RCC 7860 (cell line): ENCODE data around the gene NAPA.
A peak's percentile ranks its signal among the peaks of the same experiment; 100 is the strongest.
"Not testable (repeated sequence)": the region's sequence is repeated elsewhere in the genome, so short reads cannot be mapped to it uniquely, and the experiment has no call there.

Experiments
- DNase-seq: peaks from one replicate; pipeline ENCODE4 v3.0.0-alpha.2; 2015; ENCODE audit warnings: low spot score
- FAIRE-seq: peaks from 2 replicates; lab custom pipeline; 2012; peaks lifted over from hg19 to GRCh38; lab: Jason Lieb, UNC

NAPA gene

GRCh38 chr19:47487551-47488515 lies 27.0 kb downstream of the NAPA start:
- DNase-seq (no peak), FAIRE-seq (no peak)

- no peak for DNase-seq
- no peak for FAIRE-seq
Measured at GRCh38 chr19:47486900-47487299, 28.0 kb downstream of the NAPA start.

DNA sequence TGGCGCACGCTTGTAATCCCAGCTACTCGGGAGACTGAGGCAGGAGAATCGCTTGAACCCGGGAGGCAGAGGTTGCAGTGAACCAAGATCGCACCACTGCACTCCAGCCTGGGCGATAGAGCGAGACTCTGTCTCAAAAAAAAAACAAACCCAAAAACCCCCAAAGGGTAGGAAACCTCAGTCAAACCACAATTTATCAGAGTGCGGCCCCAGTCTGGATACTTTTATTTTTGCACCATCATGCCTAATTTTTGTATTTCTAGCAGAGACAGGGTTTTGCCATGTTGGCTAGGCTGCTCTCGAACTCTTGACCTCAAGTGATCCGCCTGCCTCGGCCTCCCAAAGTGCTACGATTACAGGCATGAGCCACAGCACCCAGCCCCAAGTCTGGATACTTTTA lies 28.6 kb downstream of the NAPA start:
- not testable (repeated sequence) for DNase-seq, FAIRE-seq

- DNase-seq (no peak), FAIRE-seq (no peak)
Measured at GRCh38 chr19:47485210-47485609, 29.7 kb downstream of the NAPA start.

DNA sequence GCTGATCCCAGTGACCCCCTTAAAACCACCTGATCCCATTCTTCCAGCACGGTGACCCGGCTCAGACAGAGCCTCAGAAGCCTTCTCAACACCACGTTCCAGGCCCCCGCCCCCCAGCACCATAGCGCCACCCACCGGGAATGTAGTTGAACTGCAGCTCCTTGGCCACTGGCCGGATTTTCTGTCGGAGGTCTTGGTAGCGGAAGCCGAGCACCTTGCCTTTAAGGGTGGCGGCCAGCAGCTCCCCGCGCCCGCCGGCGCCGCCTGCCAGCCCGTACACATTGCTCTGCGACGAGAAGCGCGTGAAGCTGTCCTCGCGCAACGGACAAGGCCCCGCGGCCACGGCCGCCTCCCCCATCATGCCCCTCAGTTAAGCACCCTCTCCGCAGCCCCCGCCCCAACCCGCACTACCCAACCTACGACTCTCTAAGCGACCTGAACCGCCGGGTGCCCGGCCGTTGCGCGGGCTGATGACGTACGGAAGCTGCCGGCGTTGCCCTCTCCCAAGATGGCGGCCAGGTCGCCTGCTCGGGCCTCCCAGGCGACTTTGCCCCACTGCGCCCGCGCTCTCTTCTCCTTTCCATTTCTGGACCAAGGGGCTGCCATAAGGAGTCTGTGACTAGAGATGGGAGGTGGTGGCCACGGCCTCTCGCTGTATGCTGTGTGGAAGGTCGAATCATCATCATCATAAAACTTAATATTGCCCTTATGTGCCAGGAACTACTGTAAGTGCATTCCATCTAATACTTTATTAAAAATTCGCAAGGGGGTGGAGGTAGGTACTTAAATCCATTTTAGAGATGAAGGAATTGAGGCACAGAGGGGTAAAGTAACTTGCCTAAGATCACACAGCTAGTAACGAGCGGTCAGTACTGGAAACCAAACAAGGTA lies 30.8 kb downstream of the NAPA start, which contains the start of gene KPTN:
TSS of gene KPTN (minus strand) at position 420 of the 891 bp plus-strand sequence. CDS start at position 361, 59 bp downstream.
- FAIRE-seq (no peak), DNase-seq (peak; percentile 72)

DNA sequence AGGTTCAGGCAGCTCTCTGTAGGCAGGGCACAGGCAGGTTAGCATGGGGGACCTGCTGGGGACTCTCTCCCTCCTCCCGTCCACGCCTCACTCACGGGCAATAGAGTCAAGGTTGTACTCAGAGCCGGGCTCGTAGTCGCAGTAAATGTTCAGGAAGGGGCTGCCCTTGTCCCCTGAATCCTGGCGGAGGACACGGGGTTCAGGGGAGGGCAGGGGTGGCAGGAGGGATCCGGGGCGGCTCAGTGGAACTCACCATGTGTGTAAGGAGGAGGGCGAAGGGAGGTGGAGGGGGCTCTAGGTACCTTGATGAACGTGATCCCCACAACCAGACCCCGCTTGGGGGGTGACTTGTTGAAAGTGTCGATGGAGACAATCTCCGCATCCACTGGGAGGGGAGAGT lies 31.7 kb downstream of the NAPA start:
- DNase-seq (no peak), FAIRE-seq (no peak)

DNA sequence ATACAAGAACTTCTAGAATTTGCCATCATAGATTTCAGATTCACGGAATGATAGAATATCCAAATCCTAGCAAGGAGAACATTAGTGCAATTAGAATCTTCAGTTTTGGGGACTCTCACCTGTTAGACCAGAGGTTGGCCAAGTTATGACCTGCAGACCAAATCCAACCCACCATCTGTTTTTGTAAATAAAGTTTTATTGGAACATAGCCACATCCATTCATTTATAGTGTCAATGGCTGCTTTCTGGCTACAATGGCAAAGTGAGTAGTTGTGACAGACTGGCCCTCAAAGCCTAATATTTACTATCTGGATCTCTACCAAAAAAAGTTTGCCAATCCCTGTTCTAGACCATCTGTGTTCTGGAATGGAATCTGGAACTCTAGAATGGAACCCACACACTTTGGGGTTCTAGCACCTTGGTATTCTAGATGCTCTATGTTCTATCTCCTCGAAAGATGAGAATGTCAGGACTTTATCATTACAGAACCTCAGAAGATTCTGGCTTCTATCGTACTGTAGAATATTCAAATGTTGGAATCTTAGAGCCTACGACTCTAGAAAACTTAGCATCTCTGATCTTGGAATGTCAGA lies 33.3 kb downstream of the NAPA start:
- DNase-seq = no peak
- no peak for FAIRE-seq

DNA sequence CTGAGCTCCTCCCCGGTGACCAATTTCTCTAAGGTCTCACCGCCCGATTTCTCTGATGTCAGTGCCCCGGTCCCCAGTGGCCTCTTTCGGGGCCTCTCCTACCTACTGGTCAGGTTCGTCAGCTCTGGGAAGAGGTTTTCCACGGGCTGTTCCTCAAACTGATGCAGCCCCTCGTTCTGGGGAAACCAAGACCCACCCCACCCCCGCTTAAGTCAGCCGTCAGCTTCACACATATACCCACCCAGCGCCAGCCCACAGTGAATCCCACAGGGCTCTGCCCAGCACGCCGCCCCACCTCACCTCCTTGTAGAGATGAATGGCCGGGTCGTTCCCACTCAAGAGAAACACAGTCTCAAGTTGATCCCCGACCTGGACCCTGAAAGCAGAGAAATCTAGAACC lies 34.2 kb downstream of the NAPA start:
- FAIRE-seq (no peak), DNase-seq (no peak)

- DNase-seq (no peak), FAIRE-seq (no peak)
Measured at GRCh38 chr19:47479701-47480503, 35.0 kb downstream of the NAPA start.

- no peak for FAIRE-seq
- DNase-seq = no peak
Measured at GRCh38 chr19:47476438-47476972, 38.4 kb downstream of the NAPA start.

DNA sequence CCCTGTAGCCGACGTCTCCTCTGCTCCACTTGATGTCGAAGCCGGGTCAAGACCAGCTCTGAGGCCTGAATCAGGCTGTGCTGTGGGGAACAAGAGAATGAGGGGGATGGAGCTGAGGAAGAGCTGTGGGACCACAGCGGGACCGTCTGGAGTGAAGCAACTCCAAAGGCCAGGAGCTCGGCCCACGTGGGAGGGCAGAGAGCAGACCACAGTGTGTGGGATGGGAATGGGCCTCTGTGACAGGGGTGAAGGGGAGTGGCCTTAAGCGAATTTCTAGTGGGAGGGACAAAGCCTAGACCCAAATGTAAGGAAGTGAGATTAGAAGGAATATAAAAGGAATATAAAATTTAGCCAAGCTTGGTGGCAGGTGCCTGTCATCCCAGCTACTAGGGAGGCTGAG lies 39.4 kb downstream of the NAPA start:
- FAIRE-seq = no peak
- DNase-seq = no peak

GRCh38 chr19:47473336-47473735 lies 41.5 kb downstream of the NAPA start:
- DNase-seq = no peak
- no peak for FAIRE-seq

DNA sequence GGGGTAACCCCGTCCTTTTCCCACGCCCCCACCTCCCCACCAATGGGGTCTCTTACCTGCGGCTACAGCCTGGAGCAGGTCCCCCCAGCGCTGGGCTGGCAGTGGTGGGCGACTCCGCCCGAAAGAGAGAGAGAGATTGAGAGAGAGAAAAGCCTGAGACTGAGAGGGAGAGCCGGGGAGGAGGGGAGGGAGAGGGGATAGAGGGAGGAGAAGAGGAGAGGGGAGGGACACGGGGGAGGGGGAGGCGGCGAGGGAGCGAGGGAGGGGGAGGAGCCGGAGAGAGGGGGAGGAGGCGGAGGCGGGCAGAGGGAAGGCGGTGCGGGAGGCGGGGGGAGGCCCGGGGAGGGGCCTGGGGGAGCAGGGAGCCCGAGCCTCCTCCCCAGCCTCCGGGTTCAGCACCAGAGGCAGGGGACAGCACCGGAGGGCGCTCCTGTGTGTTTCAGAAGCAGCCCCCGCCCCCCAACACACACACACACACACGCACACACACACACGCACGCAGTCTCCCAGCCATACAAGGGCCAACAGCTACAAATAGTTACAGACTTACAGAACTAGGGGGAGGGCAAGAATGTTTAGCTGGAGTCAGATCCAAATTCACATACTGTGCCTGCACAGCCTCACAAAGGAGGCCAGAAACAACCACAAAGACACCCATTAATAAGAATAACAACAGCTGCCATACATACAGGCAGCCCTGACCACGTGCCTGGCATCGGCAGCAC lies 43.0 kb downstream of the NAPA start, which contains the start of gene SLC8A2:
TSS of gene SLC8A2 (minus strand) at position 161 of the 725 bp plus-strand sequence. CDS start 5,490 bp downstream, outside the sequence.
- FAIRE-seq (no peak), DNase-seq (no peak)

DNA sequence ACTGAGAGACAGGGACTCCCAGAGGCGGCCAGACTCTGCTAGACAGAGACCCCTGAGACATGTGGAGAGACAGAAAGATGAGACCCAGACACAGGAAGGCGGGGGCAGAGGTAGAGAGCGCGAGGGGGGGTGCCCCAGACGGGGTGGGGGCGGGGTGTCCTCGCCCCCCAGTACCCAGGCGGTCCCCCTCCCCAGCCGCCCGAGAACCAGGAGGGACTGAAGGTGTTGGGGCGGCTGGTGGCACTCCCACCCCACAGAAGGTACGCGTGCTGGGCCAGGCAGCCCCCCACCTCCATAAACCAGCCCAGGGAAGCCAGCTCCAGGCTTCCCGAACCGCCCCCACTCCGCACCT lies 43.5 kb downstream of the NAPA start:
- no peak for FAIRE-seq

DNA sequence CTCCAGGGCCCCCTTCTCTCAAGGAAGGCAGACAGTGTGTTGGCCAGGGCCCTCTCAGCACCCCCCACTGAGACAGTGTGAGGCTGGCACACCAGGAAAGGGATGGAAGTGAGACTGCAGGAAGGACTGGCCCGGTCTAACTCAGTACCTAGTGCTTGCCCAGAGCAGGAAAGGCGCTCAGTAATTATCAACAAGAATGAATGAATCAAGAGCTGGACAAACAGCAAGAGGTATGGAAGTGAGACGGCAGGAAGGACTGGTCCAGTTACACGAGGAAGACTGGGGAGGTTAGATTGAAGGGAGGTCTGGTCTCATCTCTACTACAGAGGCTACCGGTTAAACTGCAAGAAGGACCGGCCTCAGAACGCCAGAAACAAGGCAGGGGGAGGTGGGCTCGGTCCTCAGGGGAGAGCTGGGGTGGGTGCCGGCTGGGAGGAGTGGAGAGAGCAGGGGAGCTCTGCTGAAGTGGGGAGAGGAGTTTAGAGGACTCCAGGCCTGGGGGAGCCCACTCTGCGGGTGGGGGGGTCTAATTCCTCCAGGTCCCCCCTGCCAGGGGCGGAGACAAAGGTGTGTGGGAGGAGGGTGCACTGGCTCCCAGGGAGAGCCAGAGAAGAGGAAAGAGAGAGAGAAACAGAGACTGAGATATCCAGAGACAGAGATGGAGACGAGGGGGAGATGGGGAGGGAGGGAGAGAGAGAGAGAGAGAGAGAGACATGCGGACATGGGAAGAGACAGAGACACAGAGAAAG lies 44.2 kb downstream of the NAPA start:
- no peak for DNase-seq

More for the DNA sequence above, 43.5 kb downstream of the NAPA start:
- no peak for DNase-seq

DNA sequence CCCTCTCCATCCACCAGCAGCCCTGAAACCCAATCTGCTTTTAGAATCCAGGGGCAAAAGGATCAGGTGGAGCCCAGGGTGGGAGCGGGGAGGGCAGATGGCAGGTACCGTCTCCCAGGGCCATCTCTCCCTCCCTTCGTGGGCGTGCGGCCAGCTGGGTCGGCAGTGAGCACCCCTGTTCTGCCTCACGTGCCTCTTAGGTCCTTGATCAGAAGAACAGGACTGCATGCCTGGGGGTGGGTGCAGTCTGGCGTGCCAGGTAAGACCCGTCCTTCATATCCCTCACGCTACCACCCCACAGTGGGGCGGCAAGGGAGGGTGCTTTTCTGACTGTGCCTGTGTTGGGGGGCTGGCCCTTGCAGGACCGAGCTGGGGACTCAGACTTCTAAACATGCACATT lies 45.1 kb downstream of the NAPA start:
- no peak for FAIRE-seq

More for the DNA sequence above, 44.2 kb downstream of the NAPA start:
- FAIRE-seq = no peak

GRCh38 chr19:47469363-47469700 lies 45.5 kb downstream of the NAPA start:
- DNase-seq (no peak), FAIRE-seq (no peak)

More for the DNA sequence above, 45.1 kb downstream of the NAPA start:
- no peak for DNase-seq

- no peak for FAIRE-seq
- no peak for DNase-seq
Measured at GRCh38 chr19:47467914-47468313, 46.9 kb downstream of the NAPA start.

DNA sequence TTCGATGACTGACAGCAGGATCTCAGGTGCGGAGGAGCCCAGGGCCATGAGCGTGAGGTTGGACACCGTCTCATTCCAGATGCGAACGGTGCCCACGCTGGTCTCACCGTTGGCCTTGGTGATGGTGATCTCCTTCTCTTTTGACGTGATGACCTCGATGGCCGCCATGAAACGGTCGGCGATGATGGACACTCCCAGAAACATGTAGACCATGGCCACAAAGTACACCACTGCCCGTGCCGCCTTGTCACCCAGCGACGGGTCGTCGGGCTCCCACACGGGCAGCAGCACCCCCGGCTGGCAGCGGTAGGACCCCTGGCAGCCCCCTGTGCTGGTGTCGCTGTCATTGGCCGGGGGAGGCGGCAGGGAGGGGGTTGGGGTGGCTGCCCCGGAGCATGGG lies 48.9 kb downstream of the NAPA start:
- no peak for FAIRE-seq
- DNase-seq = no peak
